Colonic mucosa (tissue), 4 donors: ENCODE data around the gene TRPV4. TPM values are rescaled to one million over a fixed set of nuclear protein-coding genes. Genes with fewer than 3 reads are reported as not detected.

Experiments used
- DNase-seq: peaks from one replicate; pipeline ENCODE4 v3.0.0-alpha.2; 2020
- H3K27ac ChIP-seq: fragments of 200-600 bp; one replicate; pipeline ENCODE4 v1.8.0; 2021
- H3K27me3 ChIP-seq: fragments of 200-600 bp; one replicate; pipeline ENCODE4 v1.8.0; 2021
- H3K36me3 ChIP-seq: fragments of 200-600 bp; one replicate; pipeline ENCODE4 v1.8.0; 2021
- H3K4me1 ChIP-seq: fragments of 200-600 bp; one replicate; pipeline ENCODE4 v1.8.0; 2021; ENCODE audit warnings: mild to moderate bottlenecking
- H3K4me3 ChIP-seq: fragments of 200-600 bp; one replicate; pipeline ENCODE4 v1.8.0; 2021
- H3K9ac ChIP-seq, 2 donors: one replicate each; pipeline ENCODE4 v1.7.0; 2013; ENCODE audit warnings: control low read depth in 2 of 2, low read depth in 2 of 2, low read length in 2 of 2
- H3K9me3 ChIP-seq: fragments of 200-600 bp; one replicate; pipeline ENCODE4 v1.8.0; 2021
- CTCF ChIP-seq: fragments of 200-600 bp; IDR thresholded peaks from one replicate; pipeline ENCODE4 v1.8.0; 2022; ENCODE audit warnings: antibody characterized with exemption, mild to moderate bottlenecking
- intact Hi-C: fragments of 100-400 bp; cut with DNase I; formaldehyde crosslinking; loops from one replicate; pipeline ENCODE4 v1.14.1; 2022
- total RNA-seq, 2 donors: library from RNA; stranded (reverse); fragmentation: NEBNext Ultra II Directional in 1 of 2; extraction: Animal tissue kit (Norgen Biotek cat#: 25700) in 1 of 2; gene quantifications; one replicate each; pipeline ENCODE4 v1.2.1, GENCODE V29; 2021
- donor health status: healthy.
- donor health status: DM: no; HTN: no; CAD: no.
- donor health status: DM: no; HTN: no; CAD: no.

TRPV4 gene
- total RNA-seq, 2 donors from 2014 or later: 0.10 to 0.32 TPM

GRCh38 chr12:109760031-109760929 lies 72.9 kb downstream of the TRPV4 start:
- no peak overlapping the region for H3K4me3 ChIP-seq
- H3K9ac ChIP-seq: no peak overlapping the region
- no peaks in the 10 kb centered on the region for H3K27me3 ChIP-seq
- H3K36me3 ChIP-seq: no peaks in the 10 kb centered on the region
- no peaks in the 10 kb centered on the region for H3K9me3 ChIP-seq
- no peak for TF ChIP-seq CTCF
- no peak overlapping the region for H3K27ac ChIP-seq
- DNase-seq: no peak
- intact Hi-C loops: no loop called here
- no peaks in the 10 kb centered on the region for H3K4me1 ChIP-seq

GRCh38 chr12:109759595-109759994 lies 73.6 kb downstream of the TRPV4 start:
- DNase-seq: no peak
- no peak for TF ChIP-seq CTCF
- no peaks in the 10 kb centered on the region for H3K27me3 ChIP-seq
- intact Hi-C loops: no loop called here
- no peak overlapping the region for H3K4me3 ChIP-seq
- no peaks in the 10 kb centered on the region for H3K9me3 ChIP-seq
- no peak overlapping the region for H3K27ac ChIP-seq
- H3K9ac ChIP-seq: no peak overlapping the region
- H3K4me1 ChIP-seq: no peaks in the 10 kb centered on the region
- H3K36me3 ChIP-seq: no peaks in the 10 kb centered on the region

GRCh38 chr12:109758426-109759420 lies 74.5 kb downstream of the TRPV4 start:
- no peaks in the 10 kb centered on the region for H3K9me3 ChIP-seq
- H3K27ac ChIP-seq: no peak overlapping the region
- H3K4me1 ChIP-seq: no peaks in the 10 kb centered on the region
- H3K9ac ChIP-seq: no peak overlapping the region
- no peak for DNase-seq
- no peak for TF ChIP-seq CTCF
- H3K4me3 ChIP-seq: no peak overlapping the region
- H3K27me3 ChIP-seq: no peaks in the 10 kb centered on the region
- no peaks in the 10 kb centered on the region for H3K36me3 ChIP-seq
- intact Hi-C loops: no loop called here

GRCh38 chr12:109757671-109758265 lies 75.4 kb downstream of the TRPV4 start:
- no peak overlapping the region for H3K27ac ChIP-seq
- no peaks in the 10 kb centered on the region for H3K27me3 ChIP-seq
- no peak overlapping the region for H3K9ac ChIP-seq
- DNase-seq: no peak
- intact Hi-C loops: no loop called here
- TF ChIP-seq CTCF: no peak
- no peaks in the 10 kb centered on the region for H3K4me1 ChIP-seq
- no peak overlapping the region for H3K4me3 ChIP-seq
- H3K9me3 ChIP-seq: no peaks in the 10 kb centered on the region
- H3K36me3 ChIP-seq: no peaks in the 10 kb centered on the region

- Histone ChIP-seq H3K9ac (no peak overlapping the region), H3K36me3 (no peaks in the 10 kb centered on the region), H3K27ac (no peak overlapping the region), H3K4me3 (no peak overlapping the region), H3K27me3 (no peaks in the 10 kb centered on the region), H3K4me1 (no peaks in the 10 kb centered on the region), H3K9me3 (no peaks in the 10 kb centered on the region)
- DNase-seq: no peak
- intact Hi-C loops: no loop called here
- no peak for TF ChIP-seq CTCF
Observed at GRCh38 chr12:109756457-109756856, 76.7 kb downstream of the TRPV4 start.
